Stomach (tissue), 4 donors: ENCODE results near the gene GABRP.

Experiments used
- POLR2A ChIP-seq, 4 donors: fragments of 450-650 bp; IDR thresholded peaks; one replicate each; pipeline ENCODE4 v1.6.1; 2016; ENCODE audit warnings: antibody characterized with exemption in 4 of 4, control low read depth in 2 of 4, mild to moderate bottlenecking in 1 of 4, moderate library complexity in 1 of 4
- POLR2AphosphoS5 ChIP-seq, 3 donors: sonication (generic); formaldehyde crosslinking; IDR thresholded peaks; one replicate each; pipeline ENCODE4 v1.6.1; 2016; ENCODE audit warnings: antibody characterized with exemption in 3 of 3
- TF ChIP-seq, protein P1 (sequence below), 7 experiments: fragments of 450-650 bp in 4 of 7; fragments of 200-600 bp in 3 of 7; sonication (generic) in 3 of 7; IDR thresholded peaks; one replicate each; pipeline ENCODE4 v1.5.1; 2016 to 2019; ENCODE audit warnings: antibody characterized with exemption in 7 of 7, control low read depth in 2 of 7, mild to moderate bottlenecking in 1 of 7

DNA sequence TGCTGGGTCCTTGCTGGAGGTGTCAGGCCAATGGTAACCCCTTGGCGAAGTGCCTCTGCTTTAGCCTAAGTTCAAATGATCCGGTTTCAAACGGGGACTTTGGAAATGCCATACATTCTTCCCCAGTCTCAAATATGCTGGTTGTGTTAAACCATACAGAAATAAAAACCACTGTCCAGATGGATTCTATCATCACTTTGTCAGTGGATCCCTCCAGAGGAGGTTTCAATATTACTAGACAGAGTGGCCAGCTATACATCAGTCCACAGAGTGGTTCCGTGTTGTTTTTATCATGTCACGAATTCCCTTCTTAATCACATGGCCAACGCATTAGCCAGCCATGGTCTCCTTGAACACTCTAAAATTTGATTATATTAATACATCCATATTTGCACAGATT lies 71.0 kb downstream of the GABRP start:
- TF ChIP-seq, protein P1, sequence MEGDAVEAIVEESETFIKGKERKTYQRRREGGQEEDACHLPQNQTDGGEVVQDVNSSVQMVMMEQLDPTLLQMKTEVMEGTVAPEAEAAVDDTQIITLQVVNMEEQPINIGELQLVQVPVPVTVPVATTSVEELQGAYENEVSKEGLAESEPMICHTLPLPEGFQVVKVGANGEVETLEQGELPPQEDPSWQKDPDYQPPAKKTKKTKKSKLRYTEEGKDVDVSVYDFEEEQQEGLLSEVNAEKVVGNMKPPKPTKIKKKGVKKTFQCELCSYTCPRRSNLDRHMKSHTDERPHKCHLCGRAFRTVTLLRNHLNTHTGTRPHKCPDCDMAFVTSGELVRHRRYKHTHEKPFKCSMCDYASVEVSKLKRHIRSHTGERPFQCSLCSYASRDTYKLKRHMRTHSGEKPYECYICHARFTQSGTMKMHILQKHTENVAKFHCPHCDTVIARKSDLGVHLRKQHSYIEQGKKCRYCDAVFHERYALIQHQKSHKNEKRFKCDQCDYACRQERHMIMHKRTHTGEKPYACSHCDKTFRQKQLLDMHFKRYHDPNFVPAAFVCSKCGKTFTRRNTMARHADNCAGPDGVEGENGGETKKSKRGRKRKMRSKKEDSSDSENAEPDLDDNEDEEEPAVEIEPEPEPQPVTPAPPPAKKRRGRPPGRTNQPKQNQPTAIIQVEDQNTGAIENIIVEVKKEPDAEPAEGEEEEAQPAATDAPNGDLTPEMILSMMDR (IDR thresholded peaks at IDR 0.05), result no peak
- no peak for TF ChIP-seq POLR2A (IDR thresholded peaks at IDR 0.05)
- no peak for TF ChIP-seq POLR2AphosphoS5 (IDR thresholded peaks at IDR 0.05)
